ENCODE data around the gene LEMD3.
"Not testable (repeated sequence)": the region's sequence is repeated elsewhere in the genome, so short reads cannot be mapped to it uniquely, and the experiment has no call there.

Gene LEMD3

GRCh38 chr12:65279369-65280112 lies 110.2 kb downstream of the LEMD3 start:
- DNase-seq: no peak

- DNase-seq: peak; percentile 25
Observed at GRCh38 chr12:65280306-65280705, 110.9 kb downstream of the LEMD3 start.

- no peak for DNase-seq
Observed at GRCh38 chr12:65282840-65283239, 113.5 kb downstream of the LEMD3 start.

GRCh38 chr12:65285532-65285931 lies 116.1 kb downstream of the LEMD3 start:
- not testable (repeated sequence) for DNase-seq

GRCh38 chr12:65287426-65287825 lies 118.0 kb downstream of the LEMD3 start:
- DNase-seq: no peak

GRCh38 chr12:65292241-65292640 lies 122.9 kb downstream of the LEMD3 start:
- no peak for DNase-seq

GRCh38 chr12:65293735-65294134 lies 124.4 kb downstream of the LEMD3 start:
- DNase-seq: no peak

GRCh38 chr12:65294641-65295262 lies 125.4 kb downstream of the LEMD3 start:
- DNase-seq: no peak

- DNase-seq: no peak
Observed at GRCh38 chr12:65296508-65297265, 127.3 kb downstream of the LEMD3 start.

All from fibroblast of skin of scalp (primary cell).